ENCODE measurements around the gene PIK3C2B. TPM values are rescaled to one million over a fixed set of nuclear protein-coding genes. Genes with fewer than 3 reads are reported as not detected.
A peak's percentile ranks its signal among the peaks of the same experiment; 100 is the strongest.

PIK3C2B gene
- total RNA-seq, 2 donors from 2014 or later, result 13.1 to 19.4 TPM

DNA sequence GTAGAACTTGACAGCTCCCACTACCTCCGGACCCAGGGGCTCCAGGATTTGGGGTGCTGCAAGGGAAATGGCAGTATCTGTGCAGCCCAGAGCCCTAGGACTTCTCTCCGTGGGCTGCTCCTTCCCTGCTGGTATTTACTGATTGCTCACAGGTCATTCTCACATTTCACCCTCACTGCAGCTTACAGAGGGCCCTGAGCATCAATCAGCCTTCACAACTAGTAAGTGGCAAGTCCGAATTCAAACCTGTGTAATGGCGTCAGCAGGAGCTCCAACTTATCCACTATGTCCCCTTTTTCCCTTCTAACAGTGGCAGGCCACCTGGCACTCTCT, 32.4 kb downstream of the PIK3C2B start:
- Histone ChIP-seq H3K27ac (peak overlapping the region; percentile 44 to 51), H3K36me3 (peaks cover 28% of the 10 kb centered on the region), H3K4me1 (peaks cover 0 to 77% of the 10 kb centered on the region in 2 donors), H3K4me3 (no peak overlapping the region), H3K27me3 (no peaks in the 10 kb centered on the region), H3K9me3 (no peaks in the 10 kb centered on the region)
- DNase-seq (ENCODE audit: low spot score), result no peak
- no peak for TF ChIP-seq CTCF (IDR thresholded peaks at IDR 0.05)

DNA sequence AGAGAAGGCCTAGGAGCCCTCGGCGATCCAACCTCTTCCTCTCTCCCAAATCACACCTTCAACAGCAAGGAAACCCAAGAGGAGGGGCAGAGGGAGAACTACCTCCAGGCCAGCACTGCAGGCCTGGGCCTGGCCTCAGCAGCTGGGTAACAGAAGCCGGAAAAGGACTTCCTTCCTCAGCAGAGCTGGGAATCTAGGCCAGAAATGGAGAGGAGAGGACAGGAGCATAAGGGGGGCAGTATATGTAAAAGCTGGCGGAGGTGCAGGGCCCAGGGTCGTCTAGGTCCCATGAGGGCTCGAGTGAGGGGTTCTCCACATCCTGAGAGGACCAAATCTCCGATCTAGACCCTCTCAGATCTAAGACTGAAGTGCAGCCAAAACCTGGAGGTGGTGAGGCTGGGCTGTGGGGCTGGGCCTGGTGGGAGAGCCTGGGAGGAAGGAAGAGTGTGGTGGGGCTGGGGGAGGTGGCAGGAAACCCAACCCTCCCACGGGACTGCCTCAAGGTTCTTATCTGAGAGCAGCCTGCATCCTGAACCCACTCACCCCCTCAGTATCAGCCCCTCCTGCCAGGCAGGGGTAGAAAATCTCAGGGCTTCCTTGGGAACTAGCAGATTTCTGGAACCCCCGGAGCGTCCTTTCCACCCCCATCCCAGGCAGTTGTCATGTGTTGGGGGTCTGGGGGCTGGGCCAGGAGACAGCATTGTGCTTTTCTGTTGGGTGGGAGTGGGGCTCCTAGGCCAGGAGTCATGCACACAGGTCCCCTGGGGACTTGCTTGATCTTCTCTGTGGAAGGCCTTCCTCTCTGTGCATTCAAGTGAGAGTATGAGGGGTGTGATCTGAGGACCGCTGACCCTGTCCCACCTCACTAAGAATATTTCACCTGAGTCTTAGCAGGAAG, 33.0 kb downstream of the PIK3C2B start:
- no peaks in the 10 kb centered on the region for H3K9me3 ChIP-seq
- peak overlapping the region; percentile 43 to 44 for H3K27ac ChIP-seq
- H3K4me1 ChIP-seq, result peaks cover 0 to 71% of the 10 kb centered on the region in 2 donors
- H3K4me3 ChIP-seq, result no peak overlapping the region
- H3K27me3 ChIP-seq, result no peaks in the 10 kb centered on the region
- TF ChIP-seq CTCF (IDR thresholded peaks at IDR 0.05), result no peak
- no peak for DNase-seq (ENCODE audit: low spot score)
- H3K36me3 ChIP-seq, result peaks cover 31% of the 10 kb centered on the region

- Histone ChIP-seq H3K4me1 (peaks cover 0 to 58% of the 10 kb centered on the region in 2 donors), H3K36me3 (peaks cover 38% of the 10 kb centered on the region), H3K4me3 (no peak overlapping the region), H3K27ac (peak overlapping the region in 1 of 2 donors; percentile 42), H3K27me3 (no peaks in the 10 kb centered on the region), H3K9me3 (no peaks in the 10 kb centered on the region)
- DNase-seq (ENCODE audit: low spot score), result no peak
- TF ChIP-seq CTCF (IDR thresholded peaks at IDR 0.05), result no peak
These were observed 34.3 kb downstream of the PIK3C2B start for GRCh38 chr1:204460346-204460745.

DNA sequence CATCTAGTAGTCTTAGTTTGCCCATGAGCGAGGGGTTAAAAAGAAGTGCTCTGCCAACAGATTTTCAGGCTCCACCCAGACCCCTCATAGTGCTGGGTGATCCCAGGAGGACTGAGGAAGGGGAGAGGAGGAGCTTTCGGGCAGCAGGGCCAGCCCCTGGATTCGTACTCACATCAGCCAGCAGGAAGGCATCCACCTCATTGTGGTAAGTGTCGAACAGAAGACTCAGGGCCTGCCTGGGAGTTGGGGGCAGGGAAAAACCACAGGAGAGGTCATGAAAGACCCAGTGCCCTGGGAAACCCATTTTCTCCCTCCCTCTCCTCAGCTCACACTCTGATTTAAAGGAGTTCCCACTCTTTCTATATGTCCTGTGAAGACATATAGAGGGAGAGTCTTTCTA, 34.9 kb downstream of the PIK3C2B start:
- Histone ChIP-seq H3K36me3 (peaks cover 44% of the 10 kb centered on the region), H3K4me3 (no peak overlapping the region), H3K27me3 (no peaks in the 10 kb centered on the region), H3K4me1 (peaks cover 0 to 52% of the 10 kb centered on the region in 2 donors), H3K9me3 (no peaks in the 10 kb centered on the region), H3K27ac (no peak overlapping the region)
- DNase-seq (ENCODE audit: low spot score), result no peak
- no peak for TF ChIP-seq CTCF (IDR thresholded peaks at IDR 0.05)

DNA sequence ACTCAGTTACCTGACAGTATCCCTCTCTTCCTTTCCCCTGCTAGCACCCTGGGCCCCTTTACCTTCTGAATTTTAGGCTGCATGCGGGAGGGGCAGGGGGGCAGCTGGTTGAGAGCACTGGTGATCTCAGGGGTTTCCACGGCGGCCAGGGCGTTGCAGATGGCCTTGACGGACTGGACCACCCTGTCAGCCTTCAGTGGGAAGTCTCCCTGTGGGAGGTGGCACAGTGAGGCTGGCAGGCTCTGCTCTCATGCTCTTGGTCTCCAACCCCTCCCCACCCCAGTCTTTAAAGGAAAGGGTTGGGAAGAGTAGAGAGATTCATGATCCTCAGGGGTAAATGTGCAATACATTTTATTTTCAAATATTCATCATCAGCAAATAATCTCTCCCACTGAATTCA, 36.9 kb downstream of the PIK3C2B start:
- no peak overlapping the region for H3K4me3 ChIP-seq
- H3K36me3 ChIP-seq, result peaks cover 59% of the 10 kb centered on the region
- no peak for DNase-seq (ENCODE audit: low spot score)
- H3K4me1 ChIP-seq, result peaks cover 0 to 31% of the 10 kb centered on the region in 2 donors
- no peak for TF ChIP-seq CTCF (IDR thresholded peaks at IDR 0.05)
- no peak overlapping the region for H3K27ac ChIP-seq
- no peaks in the 10 kb centered on the region for H3K9me3 ChIP-seq
- H3K27me3 ChIP-seq, result no peaks in the 10 kb centered on the region

Measured in right atrium auricular region (tissue), 2 donors.